Measurements from ENCODE around the gene SDF2L1.
"Not testable (repeated sequence)": the region's sequence is repeated elsewhere in the genome, so short reads cannot be mapped to it uniquely, and the experiment has no call there.

SDF2L1 gene

GRCh38 chr22:21641789-21642583, at the start of gene SDF2L1:
TSS of gene SDF2L1 (plus strand) at chr22:21642302. CDS start at chr22:21642337, 35 bp downstream.
- DNase-seq (ENCODE audit: low read depth), result peak; percentile 89

- no peak for DNase-seq (ENCODE audit: low read depth)
Measured at GRCh38 chr22:21592422-21592821, 49.7 kb upstream of the SDF2L1 start.

GRCh38 chr22:21593406-21594232, 48.5 kb upstream of the SDF2L1 start:
- no peak for DNase-seq (ENCODE audit: low read depth)

GRCh38 chr22:21594865-21595452, 47.1 kb upstream of the SDF2L1 start:
- no peak for DNase-seq (ENCODE audit: low read depth)

GRCh38 chr22:21596356-21597135, 45.6 kb upstream of the SDF2L1 start:
- not testable (repeated sequence) for DNase-seq (ENCODE audit: low read depth)

GRCh38 chr22:21598302-21598701, 43.8 kb upstream of the SDF2L1 start:
- no peak for DNase-seq (ENCODE audit: low read depth)

- no peak for DNase-seq (ENCODE audit: low read depth)
Measured at GRCh38 chr22:21599053-21599893, 42.8 kb upstream of the SDF2L1 start.

GRCh38 chr22:21602579-21602978, 39.5 kb upstream of the SDF2L1 start:
- no peak for DNase-seq (ENCODE audit: low read depth)

GRCh38 chr22:21603973-21604372, 38.1 kb upstream of the SDF2L1 start:
- no peak for DNase-seq (ENCODE audit: low read depth)

- DNase-seq (ENCODE audit: low read depth), result no peak
Measured at GRCh38 chr22:21605887-21606564, 36.1 kb upstream of the SDF2L1 start.

GRCh38 chr22:21606775-21607174, 35.3 kb upstream of the SDF2L1 start:
- DNase-seq (ENCODE audit: low read depth), result no peak

- not testable (repeated sequence) for DNase-seq (ENCODE audit: low read depth)
Measured at GRCh38 chr22:21609556-21610157, 32.4 kb upstream of the SDF2L1 start.

GRCh38 chr22:21611210-21611977, 30.7 kb upstream of the SDF2L1 start:
- DNase-seq (ENCODE audit: low read depth), result no peak

GRCh38 chr22:21612858-21613257, 29.2 kb upstream of the SDF2L1 start:
- DNase-seq (ENCODE audit: low read depth), result no peak

- DNase-seq (ENCODE audit: low read depth), result no peak
Measured at GRCh38 chr22:21613553-21614233, 28.4 kb upstream of the SDF2L1 start.

GRCh38 chr22:21615731-21616130, 26.4 kb upstream of the SDF2L1 start:
- no peak for DNase-seq (ENCODE audit: low read depth)

GRCh38 chr22:21617337-21617736, 24.8 kb upstream of the SDF2L1 start:
- not testable (repeated sequence) for DNase-seq (ENCODE audit: low read depth)

GRCh38 chr22:21621025-21621424, 21.1 kb upstream of the SDF2L1 start:
- DNase-seq (ENCODE audit: low read depth), result no peak

Data from HS-5 (cell line).